Colonic mucosa (tissue), 4 donors: ENCODE data around the gene CD96. TPM values are rescaled to one million over a fixed set of nuclear protein-coding genes. Genes with fewer than 3 reads are reported as not detected.
"Not testable (repeated sequence)": the region's sequence is repeated elsewhere in the genome, so short reads cannot be mapped to it uniquely, and the experiment has no call there.

Experiments
- DNase-seq: peaks from one replicate; pipeline ENCODE4 v3.0.0-alpha.2; 2020
- H3K27ac ChIP-seq: fragments of 200-600 bp; one replicate; pipeline ENCODE4 v1.8.0; 2021
- H3K27me3 ChIP-seq: fragments of 200-600 bp; one replicate; pipeline ENCODE4 v1.8.0; 2021
- H3K36me3 ChIP-seq: fragments of 200-600 bp; one replicate; pipeline ENCODE4 v1.8.0; 2021
- H3K4me1 ChIP-seq: fragments of 200-600 bp; one replicate; pipeline ENCODE4 v1.8.0; 2021; ENCODE audit warnings: mild to moderate bottlenecking
- H3K4me3 ChIP-seq: fragments of 200-600 bp; one replicate; pipeline ENCODE4 v1.8.0; 2021
- H3K9ac ChIP-seq, 2 donors: one replicate each; pipeline ENCODE4 v1.7.0; 2013; ENCODE audit warnings: control low read depth in 2 of 2, low read depth in 2 of 2, low read length in 2 of 2
- H3K9me3 ChIP-seq: fragments of 200-600 bp; one replicate; pipeline ENCODE4 v1.8.0; 2021
- intact Hi-C: fragments of 100-400 bp; cut with DNase I; formaldehyde crosslinking; loops from one replicate; pipeline ENCODE4 v1.14.1; 2022
- total RNA-seq, 2 donors: library from RNA; stranded (reverse); fragmentation: NEBNext Ultra II Directional in 1 of 2; extraction: Animal tissue kit (Norgen Biotek cat#: 25700) in 1 of 2; gene quantifications; one replicate each; pipeline ENCODE4 v1.2.1, GENCODE V29; 2021
- TF ChIP-seq, protein P1 (sequence below): fragments of 200-600 bp; IDR thresholded peaks from one replicate; pipeline ENCODE4 v1.8.0; 2022; ENCODE audit warnings: antibody characterized with exemption, mild to moderate bottlenecking
- donor health status: healthy.
- donor health status: DM: no; HTN: no; CAD: no.
- donor health status: DM: no; HTN: no; CAD: no.

The CD96 gene
- total RNA-seq, 2 donors from 2014 or later, result 1.7 to 2.8 TPM

DNA sequence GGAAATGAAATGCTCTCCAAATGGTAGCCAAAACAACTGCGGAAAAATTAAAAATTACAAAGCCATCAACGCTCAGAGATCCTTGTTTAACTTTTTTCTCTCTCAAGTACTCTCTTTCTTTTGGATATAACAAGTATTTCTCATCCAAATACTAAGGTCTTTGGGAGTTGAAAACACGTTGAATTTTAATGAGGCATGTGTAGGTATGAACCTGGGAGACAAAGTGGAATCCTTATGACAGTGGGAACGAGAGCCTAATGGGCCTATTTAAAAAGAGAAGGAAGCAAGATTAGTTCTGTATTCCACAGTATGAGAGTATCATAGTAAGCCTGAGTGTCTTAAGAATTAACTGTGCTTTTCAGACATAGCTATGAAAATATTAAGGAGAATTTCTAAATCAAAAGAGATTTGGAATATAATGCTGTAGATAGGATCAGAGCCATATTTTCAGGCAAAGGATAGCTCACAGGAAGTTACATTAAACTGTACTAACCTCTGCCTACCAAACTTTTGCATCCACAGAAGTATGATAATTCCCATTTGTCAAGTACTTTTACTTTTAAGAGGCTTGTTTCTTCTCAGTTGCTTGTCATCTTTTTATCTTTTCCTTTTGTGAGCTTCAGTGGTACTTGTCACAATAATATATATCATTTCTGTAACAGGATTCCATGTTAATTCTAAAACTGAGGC lies 759 bp downstream of the CD96 start:
- no peaks in the 10 kb centered on the region for H3K9me3 ChIP-seq
- no peak for DNase-seq
- H3K9ac ChIP-seq, result no peak overlapping the region
- H3K4me1 ChIP-seq, result no peaks in the 10 kb centered on the region
- TF ChIP-seq, protein P1, sequence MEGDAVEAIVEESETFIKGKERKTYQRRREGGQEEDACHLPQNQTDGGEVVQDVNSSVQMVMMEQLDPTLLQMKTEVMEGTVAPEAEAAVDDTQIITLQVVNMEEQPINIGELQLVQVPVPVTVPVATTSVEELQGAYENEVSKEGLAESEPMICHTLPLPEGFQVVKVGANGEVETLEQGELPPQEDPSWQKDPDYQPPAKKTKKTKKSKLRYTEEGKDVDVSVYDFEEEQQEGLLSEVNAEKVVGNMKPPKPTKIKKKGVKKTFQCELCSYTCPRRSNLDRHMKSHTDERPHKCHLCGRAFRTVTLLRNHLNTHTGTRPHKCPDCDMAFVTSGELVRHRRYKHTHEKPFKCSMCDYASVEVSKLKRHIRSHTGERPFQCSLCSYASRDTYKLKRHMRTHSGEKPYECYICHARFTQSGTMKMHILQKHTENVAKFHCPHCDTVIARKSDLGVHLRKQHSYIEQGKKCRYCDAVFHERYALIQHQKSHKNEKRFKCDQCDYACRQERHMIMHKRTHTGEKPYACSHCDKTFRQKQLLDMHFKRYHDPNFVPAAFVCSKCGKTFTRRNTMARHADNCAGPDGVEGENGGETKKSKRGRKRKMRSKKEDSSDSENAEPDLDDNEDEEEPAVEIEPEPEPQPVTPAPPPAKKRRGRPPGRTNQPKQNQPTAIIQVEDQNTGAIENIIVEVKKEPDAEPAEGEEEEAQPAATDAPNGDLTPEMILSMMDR, result no peak
- no peaks in the 10 kb centered on the region for H3K36me3 ChIP-seq
- intact Hi-C loops, result no loop called here
- no peaks in the 10 kb centered on the region for H3K27me3 ChIP-seq
- H3K4me3 ChIP-seq, result no peak overlapping the region
- no peak overlapping the region for H3K27ac ChIP-seq

DNA sequence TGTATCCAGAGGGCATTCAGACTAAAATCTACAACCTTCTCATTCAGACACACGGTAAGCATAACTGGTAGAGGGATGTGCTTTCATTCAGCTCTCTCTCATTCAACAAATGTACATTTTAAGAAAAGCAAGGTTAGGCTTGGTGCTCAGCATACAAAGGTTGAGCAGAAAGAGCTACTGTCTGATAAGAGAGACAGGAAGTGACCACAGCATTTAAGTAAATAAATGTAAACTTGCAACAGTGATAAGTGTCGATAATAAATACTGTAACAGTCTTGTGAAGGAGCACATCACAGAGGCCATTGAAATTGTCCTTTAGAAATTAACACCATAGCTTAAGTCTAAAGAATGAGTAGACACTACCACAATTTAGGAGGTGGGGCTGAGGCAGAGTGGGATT lies 3.4 kb downstream of the CD96 start:
- H3K4me1 ChIP-seq, result no peaks in the 10 kb centered on the region
- no peaks in the 10 kb centered on the region for H3K27me3 ChIP-seq
- H3K9ac ChIP-seq, result no peak overlapping the region
- no peak overlapping the region for H3K4me3 ChIP-seq
- no peak for DNase-seq
- H3K9me3 ChIP-seq, result no peaks in the 10 kb centered on the region
- no peak overlapping the region for H3K27ac ChIP-seq
- TF ChIP-seq, protein P1, result no peak
- no peaks in the 10 kb centered on the region for H3K36me3 ChIP-seq
- intact Hi-C loops, result no loop called here

DNA sequence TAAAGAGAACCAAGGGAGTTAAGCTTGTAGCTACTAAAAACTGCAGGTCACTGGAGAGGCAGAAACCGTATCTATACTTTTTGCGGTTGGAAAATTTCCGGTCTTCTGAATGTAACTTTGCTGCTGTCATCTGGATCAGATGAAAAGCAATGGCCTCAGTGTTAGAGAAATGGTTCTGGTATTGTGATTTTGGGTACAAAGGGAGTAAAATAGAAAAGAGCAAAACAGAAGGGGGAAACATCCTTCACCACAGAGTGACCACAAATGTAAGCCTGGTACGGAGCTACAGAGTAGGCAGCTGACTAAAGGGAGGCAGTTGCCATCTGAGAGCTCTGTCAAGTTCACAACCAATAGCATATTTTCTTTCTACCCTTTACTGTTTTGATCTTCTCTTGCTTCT lies 5.6 kb downstream of the CD96 start:
- no peaks in the 10 kb centered on the region for H3K27me3 ChIP-seq
- intact Hi-C loops, result no loop called here
- no peak overlapping the region for H3K27ac ChIP-seq
- no peak overlapping the region for H3K4me3 ChIP-seq
- no peaks in the 10 kb centered on the region for H3K36me3 ChIP-seq
- no peak overlapping the region for H3K9ac ChIP-seq
- no peaks in the 10 kb centered on the region for H3K4me1 ChIP-seq
- no peaks in the 10 kb centered on the region for H3K9me3 ChIP-seq
- TF ChIP-seq, protein P1, result no peak
- DNase-seq, result no peak

DNA sequence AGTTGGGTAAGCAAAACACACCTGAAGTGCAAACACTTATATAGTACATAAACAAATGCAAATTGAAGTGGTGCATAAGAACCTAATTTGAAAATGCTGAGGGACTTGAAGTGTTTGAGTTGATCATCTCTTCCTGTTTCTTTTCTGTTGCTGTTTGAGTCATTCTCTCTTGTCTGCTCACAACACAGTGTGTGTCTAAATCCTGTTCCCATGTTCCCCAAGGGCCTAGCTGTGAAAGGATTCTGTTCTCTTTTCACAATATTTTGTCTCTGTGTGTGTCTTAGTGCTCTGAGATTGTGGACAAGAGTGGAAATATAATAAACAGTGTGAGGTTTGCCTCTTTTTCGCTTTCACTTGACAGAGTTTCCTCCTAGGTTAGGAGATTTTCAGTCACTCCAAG lies 6.1 kb downstream of the CD96 start:
- no peaks in the 10 kb centered on the region for H3K27me3 ChIP-seq
- H3K4me3 ChIP-seq, result no peak overlapping the region
- intact Hi-C loops, result no loop called here
- H3K27ac ChIP-seq, result no peak overlapping the region
- H3K36me3 ChIP-seq, result no peaks in the 10 kb centered on the region
- H3K4me1 ChIP-seq, result no peaks in the 10 kb centered on the region
- TF ChIP-seq, protein P1, result no peak
- no peak for DNase-seq
- H3K9ac ChIP-seq, result no peak overlapping the region
- no peaks in the 10 kb centered on the region for H3K9me3 ChIP-seq

DNA sequence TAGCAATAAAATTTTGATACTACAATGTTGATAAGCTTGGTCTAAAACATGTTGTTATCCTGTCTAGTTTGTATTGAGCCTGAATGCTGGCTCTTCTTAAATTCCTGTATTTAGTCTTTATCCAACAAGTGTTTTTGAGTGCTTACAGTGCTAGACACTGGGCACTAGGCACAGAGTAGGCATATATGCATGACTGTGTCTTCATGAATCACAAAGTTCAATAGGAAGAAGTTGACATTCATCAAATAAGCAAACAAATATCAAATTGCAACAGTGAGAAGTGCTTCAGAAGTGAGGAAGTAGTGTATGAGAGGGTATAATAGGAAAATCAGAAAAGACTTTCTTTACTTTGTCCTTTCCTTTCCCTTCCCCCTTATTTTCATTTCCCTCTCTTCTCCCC lies 6.8 kb downstream of the CD96 start:
- H3K27ac ChIP-seq, result no peak overlapping the region

GRCh38 chr3:111561902-111562301 lies 19.9 kb downstream of the CD96 start:
- H3K4me1 ChIP-seq, intact Hi-C loops, DNase-seq, H3K9me3 ChIP-seq, H3K36me3 ChIP-seq, H3K4me3 ChIP-seq, H3K9ac ChIP-seq, H3K27ac ChIP-seq, H3K27me3 ChIP-seq: not testable (repeated sequence)

More for the DNA sequence above, 6.8 kb downstream of the CD96 start:
- TF ChIP-seq, protein P1, result no peak
- no peaks in the 10 kb centered on the region for H3K4me1 ChIP-seq
- H3K9me3 ChIP-seq, result no peaks in the 10 kb centered on the region
- no peaks in the 10 kb centered on the region for H3K27me3 ChIP-seq
- H3K9ac ChIP-seq, result no peak overlapping the region
- intact Hi-C loops, result no loop called here
- DNase-seq, result no peak
- no peak overlapping the region for H3K4me3 ChIP-seq
- no peaks in the 10 kb centered on the region for H3K36me3 ChIP-seq
